ENCODE data around the gene RRP1.

Gene RRP1

DNA sequence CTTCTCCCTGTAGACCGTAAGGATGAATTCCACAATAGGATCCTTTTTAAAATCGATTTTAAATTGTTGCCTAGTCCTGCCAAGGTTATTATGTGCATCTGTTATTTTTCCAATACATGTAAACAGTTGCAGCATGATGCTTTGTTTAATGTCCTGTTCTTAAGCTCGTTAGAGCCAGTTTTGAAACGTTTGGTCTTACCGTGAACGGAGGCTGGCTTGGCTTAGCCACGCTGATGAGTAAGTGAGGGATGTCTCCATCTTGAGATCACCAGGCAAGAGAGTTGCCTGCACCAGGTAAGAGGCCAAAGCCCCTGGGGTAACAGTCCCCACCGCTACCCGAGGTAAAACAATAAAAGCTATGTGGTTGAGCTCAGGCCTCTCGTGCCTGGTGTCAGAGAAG is 30.6 kb upstream of the RRP1 start:
- DNase-seq (ENCODE audit: low spot score) = no peak

DNA sequence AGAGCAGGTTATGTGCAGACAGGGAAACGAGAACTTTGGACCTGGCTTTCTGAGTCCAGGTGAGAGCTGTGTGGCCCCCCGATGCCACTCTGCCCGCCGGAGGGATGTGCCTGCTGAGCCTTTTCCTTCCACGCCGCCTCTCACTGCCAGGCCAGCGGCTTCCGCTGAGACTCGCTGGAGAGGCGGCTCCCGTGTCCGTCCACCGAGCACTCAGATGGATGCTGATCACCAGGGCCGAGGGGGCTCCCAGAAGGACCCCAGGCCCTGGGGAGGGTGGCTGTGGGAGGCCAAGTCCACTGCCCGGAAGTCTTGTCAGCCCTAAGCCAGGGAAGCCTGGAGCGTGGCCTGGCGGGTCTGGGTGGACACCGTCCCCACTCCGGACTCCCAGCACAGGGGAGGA is 29.7 kb upstream of the RRP1 start:
- no peak for DNase-seq (ENCODE audit: low spot score)

DNA sequence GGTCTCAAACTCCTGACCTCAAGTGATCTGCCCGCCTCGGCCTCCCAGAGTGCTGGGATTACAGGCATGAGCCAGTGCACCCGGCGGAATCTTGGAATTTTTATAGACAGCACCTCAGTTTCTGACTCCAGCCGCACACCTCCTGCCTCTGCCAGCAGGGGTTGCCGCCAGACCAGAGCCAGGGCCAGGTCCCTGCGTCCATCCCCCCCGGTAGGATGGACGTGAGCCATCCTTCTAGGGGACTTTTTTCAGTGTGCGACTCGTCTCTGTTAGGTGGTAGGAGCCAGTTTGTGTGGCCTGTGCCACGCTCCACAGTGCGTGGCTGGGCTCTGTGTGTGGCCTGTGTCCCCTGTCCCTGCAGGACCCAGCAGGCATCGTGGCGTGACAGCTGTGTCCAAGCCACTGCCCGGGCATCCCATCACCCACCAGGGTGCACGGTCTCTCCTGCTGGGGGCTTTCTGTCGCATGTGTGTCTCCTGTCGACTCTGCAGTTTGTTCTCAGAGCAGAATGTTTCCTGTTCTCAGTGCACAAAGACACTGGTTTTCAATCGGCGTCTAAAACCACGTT is 28.9 kb upstream of the RRP1 start:
- DNase-seq (ENCODE audit: low spot score) = no peak

DNA sequence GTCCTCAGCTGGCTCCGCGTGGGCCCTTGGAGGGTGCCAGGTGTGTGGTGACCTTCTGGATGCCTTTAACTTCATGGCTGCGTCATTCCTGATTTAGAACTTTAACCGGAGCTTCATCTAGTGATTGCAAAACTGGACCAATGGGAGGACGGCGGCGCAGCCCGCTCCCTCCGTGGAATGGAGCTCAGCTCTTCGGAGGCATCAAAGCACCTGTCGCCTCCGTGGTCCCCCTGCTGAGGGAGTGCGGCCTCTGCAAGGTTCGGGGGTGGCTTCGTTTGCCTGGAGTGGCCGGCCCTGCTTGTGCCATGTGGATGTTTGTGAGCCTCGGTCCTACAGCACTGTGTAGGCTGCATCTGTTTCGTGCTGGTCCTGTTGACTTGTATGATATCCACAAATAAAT is 27.5 kb upstream of the RRP1 start:
- no peak for DNase-seq (ENCODE audit: low spot score)

DNA sequence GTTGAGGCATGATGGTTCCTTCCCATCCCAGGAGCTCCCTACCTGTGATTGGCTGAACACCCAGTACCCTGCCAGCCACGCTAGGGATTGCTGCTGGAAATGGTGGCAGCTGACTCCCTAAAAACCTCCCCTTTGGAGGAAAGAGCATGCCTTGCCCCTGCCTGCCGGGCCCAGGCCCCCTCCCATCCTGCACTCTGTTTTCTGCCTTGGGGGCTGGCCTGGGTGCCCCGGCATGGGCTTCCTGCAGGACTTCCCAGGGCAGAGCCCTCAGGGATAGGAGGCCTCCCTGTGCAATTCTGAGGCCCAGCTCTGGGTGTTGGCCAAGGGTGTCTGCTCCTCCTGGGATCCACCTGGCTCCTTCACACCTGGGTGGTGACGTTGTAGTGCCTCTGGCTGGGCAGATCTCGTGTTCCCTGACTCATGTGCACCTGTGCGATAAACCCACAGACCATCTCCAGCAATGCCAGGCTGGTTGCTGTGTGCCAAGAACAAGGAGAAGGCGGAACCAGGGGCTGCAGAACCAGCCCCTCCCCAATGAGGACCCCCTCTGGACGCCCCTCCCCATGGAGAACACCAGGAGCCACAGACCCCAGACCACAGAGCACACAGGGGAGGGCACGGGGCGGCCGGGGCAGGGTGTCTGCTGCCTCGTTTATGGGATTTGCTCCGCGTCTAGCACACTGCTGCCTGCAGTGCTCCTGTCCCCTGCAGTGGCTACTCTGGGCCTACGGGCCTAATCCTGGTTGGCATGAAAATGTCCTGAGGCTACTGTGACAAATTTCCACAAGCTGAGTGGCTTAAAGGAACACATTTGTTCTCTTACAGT is 26.9 kb upstream of the RRP1 start:
- no peak for DNase-seq (ENCODE audit: low spot score)

DNA sequence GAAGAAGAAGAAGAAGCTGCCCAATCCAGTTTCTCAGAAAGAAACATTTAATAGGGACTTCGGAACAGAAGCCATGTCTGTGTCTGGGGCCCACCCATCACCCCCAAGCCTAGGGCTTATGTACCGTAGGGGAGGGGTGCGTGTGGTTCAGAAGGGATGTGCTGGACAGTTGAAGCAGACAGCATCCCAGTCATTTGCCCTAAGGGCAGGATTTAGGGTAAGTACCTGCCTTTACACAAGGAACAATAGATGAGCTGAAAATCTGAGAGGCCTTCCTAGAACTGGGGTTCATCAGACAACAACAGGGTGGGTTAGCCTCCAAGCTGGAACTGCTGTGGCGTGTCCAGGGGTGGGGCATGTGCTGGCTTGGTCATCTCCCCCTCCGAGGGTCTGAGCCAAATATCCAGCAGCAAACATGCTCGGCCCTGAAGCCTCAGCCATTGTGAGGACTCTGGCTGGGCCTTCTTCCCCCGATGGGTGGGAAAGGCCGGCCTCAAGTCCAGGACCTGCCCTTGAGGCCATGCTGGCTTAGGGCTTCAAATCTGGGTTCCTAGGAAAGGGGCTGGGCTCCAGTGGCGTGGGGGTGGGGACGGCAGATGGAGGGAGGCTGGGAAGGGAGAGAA is 25.4 kb upstream of the RRP1 start:
- DNase-seq (ENCODE audit: low spot score) = no peak

DNA sequence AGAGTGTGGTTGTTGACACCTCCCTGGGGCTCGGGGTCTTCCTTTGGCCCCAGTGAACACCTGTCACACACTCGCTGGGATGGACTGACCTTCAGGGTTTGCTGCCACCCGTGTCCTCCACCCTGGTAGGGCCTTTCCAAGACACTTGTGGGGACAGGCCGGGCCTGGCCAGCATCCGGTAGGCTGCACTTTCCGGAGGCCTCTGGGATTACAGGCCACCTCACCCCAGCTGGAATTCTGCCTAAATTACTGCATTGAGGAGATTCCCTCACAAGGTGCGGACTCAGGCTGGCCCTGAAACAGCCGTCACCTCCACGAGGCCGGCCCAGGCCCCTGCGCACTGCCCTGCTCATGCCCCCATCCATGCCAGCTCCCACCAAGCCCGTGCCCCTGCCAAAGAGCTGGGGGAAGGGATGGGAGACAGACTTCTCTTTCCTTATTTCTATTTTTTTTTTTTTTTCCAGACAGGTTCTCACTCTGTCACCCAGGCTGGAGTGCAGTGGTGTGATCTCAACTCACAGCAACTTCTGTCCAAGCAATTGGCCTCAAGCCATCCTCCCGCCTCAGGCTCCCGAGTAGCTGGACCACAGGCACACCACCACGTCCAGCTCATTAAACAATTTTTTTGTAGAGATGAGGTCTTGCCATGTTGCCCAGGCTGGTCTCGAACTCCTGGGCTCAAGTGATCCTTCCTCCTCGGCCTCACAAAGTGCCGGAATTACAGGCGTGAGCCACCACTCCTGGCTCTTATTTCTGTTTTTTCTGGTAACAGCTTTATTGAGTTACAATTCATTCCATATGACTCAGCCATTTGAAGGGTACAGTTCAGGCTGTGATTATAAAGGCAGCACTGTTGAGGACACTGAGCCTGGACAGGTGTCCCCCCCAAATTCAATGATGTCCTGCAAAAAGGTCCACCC is 24.5 kb upstream of the RRP1 start:
- DNase-seq (ENCODE audit: low spot score) = no peak

DNA sequence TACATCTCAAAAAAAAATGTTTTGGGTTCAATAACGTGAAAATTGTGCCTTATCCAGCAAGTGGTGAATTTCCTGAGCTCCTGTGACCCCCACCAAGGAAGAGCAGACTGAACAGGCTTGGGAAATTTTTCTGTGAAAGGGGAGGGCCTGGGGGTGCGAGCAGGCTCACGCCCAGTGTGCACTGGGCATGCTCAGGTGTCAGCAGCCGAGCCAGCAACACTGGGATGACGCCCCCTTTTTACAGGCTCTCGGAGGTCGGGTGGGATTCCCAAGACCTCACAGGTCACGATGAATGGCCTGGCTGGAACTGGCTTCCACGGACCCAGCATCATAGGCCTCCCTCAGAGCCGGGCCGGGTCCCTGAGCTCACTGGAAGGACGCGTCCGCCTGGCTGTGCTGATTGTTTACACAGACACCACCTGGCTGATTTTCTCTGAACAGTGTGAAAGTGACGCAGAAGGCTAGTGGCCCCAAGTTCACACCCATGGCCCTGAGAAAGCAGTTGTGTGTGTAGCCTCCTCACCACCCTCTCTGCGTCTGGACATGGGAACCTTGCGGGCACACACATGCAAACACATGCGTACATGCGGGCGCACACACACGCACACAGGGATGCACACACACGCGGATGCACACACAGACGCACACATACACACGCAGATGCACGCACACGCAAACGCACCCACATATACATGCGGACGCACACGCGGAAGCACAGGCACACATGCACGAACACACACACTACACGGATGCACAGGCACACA is 22.5 kb upstream of the RRP1 start:
- no peak for DNase-seq (ENCODE audit: low spot score)

DNA sequence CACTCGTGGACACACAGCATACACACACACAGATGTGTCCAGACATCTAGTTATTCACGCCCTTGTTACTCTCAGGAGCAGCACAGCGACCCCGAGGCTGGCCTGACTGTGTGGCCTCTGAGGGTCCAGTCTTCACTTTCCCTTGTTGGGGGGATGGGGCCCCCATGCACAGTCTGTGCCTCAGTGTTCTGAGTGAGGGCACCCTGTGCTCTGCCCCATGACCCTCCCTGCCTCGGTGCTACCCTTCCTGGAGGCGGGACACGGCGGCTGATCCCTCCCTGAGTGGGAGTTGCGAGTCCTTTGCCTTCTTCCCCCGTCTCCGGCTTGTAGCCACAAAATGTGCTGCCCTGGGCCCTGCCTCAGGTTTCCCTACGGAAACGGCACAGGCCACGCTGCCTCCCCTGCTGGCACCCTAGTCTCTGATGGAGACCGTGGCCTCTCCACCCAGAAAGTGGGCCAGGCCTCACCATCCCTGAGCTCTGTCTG is 21.8 kb upstream of the RRP1 start:
- DNase-seq (ENCODE audit: low spot score) = no peak

DNA sequence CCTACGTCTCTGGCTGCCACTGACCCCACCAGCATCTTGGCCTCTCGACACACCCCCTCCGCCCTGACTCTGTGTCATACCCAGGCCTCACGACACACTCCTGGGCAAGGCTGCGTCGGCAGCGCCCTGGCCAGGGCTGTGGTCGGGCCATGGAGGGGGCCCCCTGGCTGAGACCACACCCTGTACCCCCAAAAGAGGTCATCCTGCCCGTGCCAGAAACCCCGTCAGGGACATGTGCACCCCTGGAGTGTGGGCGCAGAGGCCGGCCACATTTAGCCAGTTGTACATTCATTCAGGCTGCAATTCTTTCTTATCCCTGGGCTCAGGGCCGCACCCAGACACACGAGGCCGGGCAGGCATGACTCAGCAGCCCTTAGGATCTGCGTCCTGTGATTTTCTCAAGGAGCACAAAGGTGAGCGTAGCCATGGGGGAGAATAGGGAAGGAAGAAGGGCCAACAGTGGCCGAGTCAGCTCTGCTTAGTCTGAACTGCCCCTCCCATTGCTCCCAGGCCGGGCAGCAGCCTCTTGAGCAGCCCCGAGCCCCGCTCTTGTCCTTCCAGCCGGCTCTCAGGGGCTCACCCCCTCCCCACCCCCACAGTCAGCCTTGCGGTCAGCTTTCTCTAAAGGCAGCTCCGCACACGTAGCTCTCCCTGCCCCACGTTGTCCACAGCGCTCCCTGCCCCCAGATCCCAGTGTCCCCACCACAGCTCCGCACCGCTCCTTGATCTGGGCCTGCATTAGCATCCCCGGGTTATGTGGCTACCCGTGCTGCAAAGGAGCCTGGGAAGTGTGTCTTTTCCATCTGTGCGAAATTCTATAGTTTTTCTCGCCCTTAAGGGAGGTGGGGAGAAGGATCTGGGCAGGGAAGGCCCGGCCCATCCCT is 21.2 kb upstream of the RRP1 start:
- no peak for DNase-seq (ENCODE audit: low spot score)

DNA sequence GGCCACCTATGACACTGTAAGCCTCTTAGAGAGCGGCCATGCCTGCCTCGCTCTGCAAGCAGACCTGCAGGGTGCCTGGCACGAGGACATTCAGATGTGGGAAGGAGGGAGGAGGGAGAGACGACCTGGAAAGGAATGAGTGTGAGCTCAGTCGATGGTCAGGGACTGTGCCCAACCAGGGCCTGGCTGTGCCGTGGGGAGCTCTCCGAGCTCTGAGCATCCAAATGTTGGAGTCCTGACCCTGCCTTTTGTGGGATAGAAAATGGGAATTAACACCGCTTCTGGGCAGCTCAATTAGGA is 20.6 kb upstream of the RRP1 start:
- no peak for DNase-seq (ENCODE audit: low spot score)

DNA sequence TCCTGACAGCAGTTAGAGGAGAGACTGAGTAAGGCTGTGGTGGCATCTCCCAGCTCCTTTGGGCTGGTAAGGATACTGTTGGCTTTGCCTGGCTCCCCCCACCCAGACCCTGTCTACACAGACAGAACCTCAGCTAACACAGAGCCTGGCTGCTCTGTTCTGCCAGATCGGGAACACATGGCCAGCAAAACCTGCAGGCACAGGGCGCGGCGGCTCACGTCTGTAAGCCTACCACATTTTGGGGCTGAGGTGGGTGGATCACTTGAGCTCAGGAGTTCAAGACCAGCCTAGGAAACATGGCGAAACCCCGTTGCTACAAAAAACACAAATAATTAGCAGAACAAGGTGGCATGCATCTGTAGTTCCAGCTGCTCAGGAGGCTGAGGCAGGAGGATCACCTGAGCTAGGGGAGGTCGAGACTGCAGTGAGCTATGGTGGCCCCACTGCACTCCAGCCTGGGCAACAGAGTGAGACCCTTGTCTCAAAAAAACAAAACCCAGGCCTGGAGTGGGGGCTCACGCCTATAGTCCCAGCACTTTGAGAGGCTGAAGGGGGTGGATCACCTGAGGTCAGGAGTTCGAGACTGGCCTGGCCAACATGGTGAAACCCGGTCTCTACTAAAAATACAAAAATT is 19.9 kb upstream of the RRP1 start:
- DNase-seq (ENCODE audit: low spot score) = no peak

DNA sequence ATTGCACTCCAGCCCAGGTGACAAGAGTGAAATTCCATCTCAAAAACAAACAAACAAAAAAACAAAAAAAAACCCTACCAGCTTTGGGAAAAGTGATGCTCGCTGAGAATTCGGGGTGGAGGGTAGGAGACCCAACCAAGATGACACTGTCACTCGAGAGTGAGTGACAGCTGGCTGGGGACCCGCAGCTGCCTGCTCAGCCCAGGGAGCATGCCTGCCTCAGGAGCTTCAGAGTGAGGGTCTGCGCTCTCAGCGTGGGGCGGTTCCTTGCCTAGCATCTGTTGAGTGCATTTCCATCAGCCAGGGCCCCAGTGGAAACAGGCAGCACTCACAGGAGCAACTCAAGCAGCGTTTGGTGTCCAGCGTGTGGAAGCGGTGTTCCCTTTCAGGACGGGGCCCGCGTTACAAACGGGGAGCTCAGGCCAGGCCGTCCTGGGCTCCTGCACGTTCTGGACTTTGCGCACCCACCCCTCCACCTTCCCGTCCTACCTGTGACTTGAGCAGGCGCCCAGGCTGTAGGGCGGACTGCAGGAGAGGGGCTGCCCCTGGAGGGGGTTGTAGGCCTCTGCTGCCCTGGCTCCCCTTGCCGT is 19.2 kb upstream of the RRP1 start:
- no peak for DNase-seq (ENCODE audit: low spot score)

DNA sequence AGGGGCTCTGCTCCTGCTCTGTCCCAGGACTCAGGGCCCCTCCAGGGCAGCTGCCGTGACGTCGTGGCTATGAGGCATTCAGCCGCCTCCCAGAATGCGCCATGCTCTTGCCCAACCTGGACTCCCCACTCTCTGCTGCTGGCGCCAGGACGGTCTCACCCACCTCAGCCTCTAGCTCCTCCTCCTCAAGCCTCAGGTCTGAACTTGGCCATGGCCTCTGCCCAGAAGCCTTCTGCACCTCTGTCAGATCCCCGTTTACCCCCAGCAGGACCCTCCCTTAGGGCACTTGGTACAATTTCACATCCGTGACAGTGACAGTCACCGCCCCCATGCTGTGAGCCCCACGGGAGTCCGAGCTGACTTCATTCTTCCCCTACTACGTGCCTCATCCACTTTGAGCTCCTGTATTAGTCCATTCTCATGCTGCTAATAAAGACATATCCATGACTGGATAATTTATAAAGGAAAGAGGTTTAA is 18.1 kb upstream of the RRP1 start:
- DNase-seq (ENCODE audit: low spot score) = no peak

DNA sequence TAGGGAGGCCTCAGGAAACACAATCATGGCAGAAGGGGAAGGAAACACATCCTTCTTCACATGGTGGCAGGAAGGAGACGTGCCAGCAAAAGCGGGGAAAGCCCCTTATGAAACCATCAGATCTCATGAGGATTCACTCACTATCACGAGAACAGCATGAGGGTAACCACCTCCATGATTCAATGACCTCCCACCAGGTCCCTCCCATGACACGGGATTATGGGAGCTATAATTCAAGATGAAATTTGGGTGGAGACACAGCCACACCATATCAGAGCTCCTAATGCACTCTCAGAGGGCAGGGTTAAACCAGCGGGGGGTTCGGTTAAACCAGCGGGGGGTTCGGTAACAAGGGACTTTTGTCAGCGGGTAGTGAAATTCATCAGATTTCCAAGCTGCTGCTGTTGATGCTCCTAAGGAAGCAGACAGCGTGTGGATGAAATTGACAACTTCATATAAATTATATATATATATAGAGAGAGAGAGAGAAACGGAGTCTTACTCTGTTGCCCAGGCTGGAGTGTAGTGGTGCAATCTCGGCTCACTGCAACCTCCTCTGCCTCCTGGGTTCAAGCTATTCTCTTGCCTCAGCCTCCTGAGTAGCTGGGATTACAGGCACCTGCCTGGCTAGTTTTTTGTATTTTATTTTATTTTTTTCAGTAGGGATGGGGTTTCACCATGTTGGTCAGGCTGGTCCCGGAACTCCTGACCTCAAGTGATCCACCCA is 17.5 kb upstream of the RRP1 start:
- DNase-seq (ENCODE audit: low spot score) = no peak

DNA sequence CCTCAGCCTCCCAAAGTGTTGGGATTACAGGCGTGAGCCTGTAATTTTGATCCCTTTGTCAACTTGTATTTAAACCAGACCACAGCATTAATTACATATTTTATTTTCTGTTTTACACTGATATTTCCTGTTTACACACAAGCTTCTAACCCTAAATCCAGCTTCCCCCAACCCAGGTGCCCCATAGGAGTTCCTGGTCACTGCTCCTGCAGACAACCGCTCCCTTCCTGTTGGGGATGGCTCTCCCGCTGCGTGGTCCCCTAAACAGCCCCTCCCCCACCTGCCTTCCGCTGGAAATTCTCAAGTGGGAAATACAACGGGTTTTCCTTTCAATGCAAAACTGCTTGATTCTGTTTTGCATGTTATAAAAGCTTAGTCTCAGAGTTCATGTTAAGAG is 17.0 kb upstream of the RRP1 start:
- no peak for DNase-seq (ENCODE audit: low spot score)

DNA sequence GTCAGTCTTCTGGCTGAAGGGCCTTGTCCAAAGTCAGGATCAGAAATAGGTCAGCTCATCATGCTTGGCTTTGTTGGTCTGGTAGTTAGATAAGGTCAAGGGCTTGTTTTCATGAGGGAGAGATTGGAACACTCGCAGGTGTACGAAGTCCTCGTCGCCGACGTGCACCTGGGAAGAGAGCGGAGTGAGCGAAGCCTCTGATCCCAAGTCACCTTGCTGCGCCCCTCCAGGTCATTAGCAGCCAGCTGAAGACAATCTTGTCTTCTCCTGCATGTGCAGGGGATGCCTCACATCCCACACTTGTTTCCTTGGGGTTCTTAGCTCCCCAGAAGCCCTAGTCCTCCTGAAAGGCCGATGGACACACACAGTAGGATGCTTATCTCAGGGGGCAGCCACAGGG is 15.2 kb upstream of the RRP1 start:
- DNase-seq (ENCODE audit: low spot score) = no peak

DNA sequence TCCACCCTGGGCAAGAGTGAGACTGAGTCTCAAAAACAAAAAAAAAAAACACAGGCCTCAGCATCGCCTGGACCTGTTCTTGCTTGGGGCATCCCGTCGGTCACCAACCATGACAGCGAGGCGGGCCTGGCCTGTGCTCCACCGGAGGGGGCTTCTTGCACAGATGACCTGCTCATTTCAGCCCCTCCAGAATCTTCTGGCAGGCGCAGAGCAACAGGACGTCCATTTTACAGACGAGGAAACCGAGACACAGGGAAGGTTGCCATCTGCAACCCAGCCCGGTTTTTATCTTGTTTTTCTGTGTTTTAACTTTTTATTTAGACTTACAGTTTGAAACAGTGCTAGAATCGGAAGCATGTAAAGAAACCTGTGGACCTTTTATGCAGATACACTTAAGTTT is 14.2 kb upstream of the RRP1 start:
- no peak for DNase-seq (ENCODE audit: low spot score)

DNA sequence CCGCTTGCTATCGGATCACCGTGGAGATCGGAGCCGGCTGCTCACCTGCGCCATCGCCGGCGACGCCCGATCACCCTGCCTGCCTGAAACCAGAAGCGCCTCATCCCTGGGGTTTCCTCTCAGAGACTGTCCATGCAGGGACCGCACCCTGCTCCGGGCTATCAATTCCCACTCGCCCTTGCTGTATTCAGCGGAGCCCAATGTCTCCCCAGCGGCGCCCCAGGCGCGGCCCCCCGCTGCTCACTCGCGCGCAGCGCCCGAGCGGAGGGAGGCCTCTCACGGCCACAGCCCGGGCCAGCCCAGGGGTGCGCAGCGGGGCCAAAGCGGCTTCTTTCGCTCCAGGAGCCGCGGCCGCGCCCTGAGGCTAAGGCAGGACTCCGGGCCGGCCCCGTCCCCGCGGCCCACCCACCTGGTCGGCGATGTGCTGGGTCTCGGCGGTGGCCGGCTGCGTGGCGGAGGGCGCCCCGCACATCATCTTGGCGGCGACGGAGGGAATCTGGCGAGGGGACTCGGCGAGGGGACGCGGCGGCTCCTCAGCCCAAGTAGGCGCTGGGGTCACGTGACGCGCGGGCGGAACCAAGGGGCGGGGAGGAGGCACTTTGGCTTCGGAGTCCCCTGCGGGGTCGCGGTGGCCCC is 13.5 kb upstream of the RRP1 start, which contains the start of gene CSTB:
CSTB (minus strand) TSS at position 514 of the 636 bp plus-strand sequence; CDS start at position 475, 39 bp downstream.
- peak; percentile 91 for DNase-seq (ENCODE audit: low spot score)
